Caki2 (cell line): Measurements from ENCODE around the gene ALPP. TPM values are rescaled to one million over a fixed set of nuclear protein-coding genes. Genes with fewer than 3 reads are reported as not detected.

Source experiments
- total RNA-seq: library from RNA; depleted of rRNA; stranded (reverse); fragments of >200 nt; shearing (Covaris generic); gene quantifications from 2 replicates; pipeline ENCODE4 v1.2.3, GENCODE V29; 2014; ENCODE audit warnings: low replicate concordance; rRNA removed

The ALPP gene
- total RNA-seq, 1 experiment from 2014 or later = not detected

Other genes with a start within 250 kb of the ALPP start
- gene ALPG, start 28.1 kb downstream of the ALPP start, total RNA-seq = not detected in 2 replicates
- not detected in 2 replicates for gene ALPI, start 77.4 kb downstream of the ALPP start, total RNA-seq
- gene ECEL1, start 109.1 kb downstream of the ALPP start, total RNA-seq = 1.0 TPM in 1 of 2 replicates, not detected in the other
- gene PRSS56, start 141.6 kb downstream of the ALPP start, total RNA-seq = not detected in 2 replicates
- not detected in 2 replicates for gene CHRND, start 147.4 kb downstream of the ALPP start, total RNA-seq
- gene CHRNG, start 160.9 kb downstream of the ALPP start, total RNA-seq = not detected in 2 replicates
- gene TIGD1, start 171.8 kb downstream of the ALPP start, total RNA-seq = 1.6 and 2.2 TPM in 2 replicates
- 74.2 and 146 TPM in 2 replicates for gene EIF4E2, start 171.9 kb downstream of the ALPP start, total RNA-seq